ENCODE data around the gene AGO4. TPM values are rescaled to one million over a fixed set of nuclear protein-coding genes. Genes with fewer than 3 reads are reported as not detected.
"Not testable (repeated sequence)": the region's sequence is repeated elsewhere in the genome, so short reads cannot be mapped to it uniquely, and the experiment has no call there.

The AGO4 gene
- total and polyA plus RNA-seq, 4 donors: 1.7 to 14.9 (median 7.3) TPM

- TF ChIP-seq MAX (IDR thresholded peaks at IDR 0.05) (no peak), TAF1 (conservative IDR thresholded peaks at IDR 0.05) (no peak)
Observed at GRCh38 chr1:35795295-35795694, 12.5 kb upstream of the AGO4 start (continued).

GRCh38 chr1:35797380-35797779 is 10.4 kb upstream of the AGO4 start:
- no peak for DNase-seq (ENCODE audit: low spot score)
- no peaks in the 10 kb centered on the region for H3K36me3 ChIP-seq (ENCODE audit: control insufficient read depth in 4 of 4, insufficient read depth in 3 of 4, low read depth in 1 of 4, low read length in 3 of 4)
- H3K27me3 ChIP-seq (ENCODE audit: control insufficient read depth in 4 of 4, insufficient read depth in 4 of 4, low read length in 3 of 4): no peaks in the 10 kb centered on the region
- H3K9ac ChIP-seq (ENCODE audit: low read depth in 1 of 2, low read length in 2 of 2): no peak overlapping the region
- TF ChIP-seq EGR1 (IDR thresholded peaks at IDR 0.05; ENCODE audit: low read depth in 2 of 2) (no peak), GABPA (IDR thresholded peaks at IDR 0.05 in 1 of 2, conservative IDR thresholded peaks at IDR 0.05 in 1 of 2) (no peak), NR2F2 (IDR thresholded peaks at IDR 0.05) (no peak), SP1 (IDR thresholded peaks at IDR 0.05) (no peak), ZBTB33 (IDR thresholded peaks at IDR 0.05) (no peak), JUND (IDR thresholded peaks at IDR 0.05) (no peak), YY1 (IDR thresholded peaks at IDR 0.05) (no peak), HNF4A (conservative IDR thresholded peaks at IDR 0.05) (no peak), FOXA2 (IDR thresholded peaks at IDR 0.05) (no peak), REST (IDR thresholded peaks at IDR 0.05) (no peak), MAX (IDR thresholded peaks at IDR 0.05) (no peak), FOXA1 (IDR thresholded peaks at IDR 0.05) (no peak), RAD21 (IDR thresholded peaks at IDR 0.05) (no peak), TAF1 (conservative IDR thresholded peaks at IDR 0.05) (no peak)
- H3K9me3 ChIP-seq (ENCODE audit: control insufficient read depth in 4 of 4, low read length in 3 of 4): no peaks in the 10 kb centered on the region
- H3K27ac ChIP-seq (ENCODE audit: low read depth in 1 of 2, low read length in 2 of 2): no peak overlapping the region
- WGBS: 83% methylated on average over 5 of the region's 5 CpGs
- H3K4me1 ChIP-seq (ENCODE audit: control insufficient read depth in 4 of 4, insufficient read depth in 4 of 4, low read length in 3 of 4): no peaks in the 10 kb centered on the region
- H3K4me3 ChIP-seq (ENCODE audit: low read depth in 1 of 3, low read length in 3 of 3): no peak overlapping the region

- DNase-seq (ENCODE audit: low spot score); H3K4me1 ChIP-seq (ENCODE audit: control insufficient read depth in 4 of 4, insufficient read depth in 4 of 4, low read length in 3 of 4); H3K27ac ChIP-seq (ENCODE audit: low read depth in 1 of 2, low read length in 2 of 2); H3K9me3 ChIP-seq (ENCODE audit: control insufficient read depth in 4 of 4, low read length in 3 of 4); H3K4me3 ChIP-seq (ENCODE audit: low read depth in 1 of 3, low read length in 3 of 3); H3K36me3 ChIP-seq (ENCODE audit: control insufficient read depth in 4 of 4, insufficient read depth in 3 of 4, low read depth in 1 of 4, low read length in 3 of 4); H3K27me3 ChIP-seq (ENCODE audit: control insufficient read depth in 4 of 4, insufficient read depth in 4 of 4, low read length in 3 of 4); H3K9ac ChIP-seq (ENCODE audit: low read depth in 1 of 2, low read length in 2 of 2): not testable (repeated sequence)
- 86% methylated on average over 2 of the region's 2 CpGs for WGBS
Observed at GRCh38 chr1:35798019-35798418, 9.8 kb upstream of the AGO4 start.

GRCh38 chr1:35800167-35800887 is 7.5 kb upstream of the AGO4 start:
- 85% methylated on average over 11 of the region's 11 CpGs for WGBS
- H3K36me3 ChIP-seq (ENCODE audit: control insufficient read depth in 4 of 4, insufficient read depth in 3 of 4, low read depth in 1 of 4, low read length in 3 of 4); H3K27ac ChIP-seq (ENCODE audit: low read depth in 1 of 2, low read length in 2 of 2); H3K4me3 ChIP-seq (ENCODE audit: low read depth in 1 of 3, low read length in 3 of 3); H3K9me3 ChIP-seq (ENCODE audit: control insufficient read depth in 4 of 4, low read length in 3 of 4); H3K27me3 ChIP-seq (ENCODE audit: control insufficient read depth in 4 of 4, insufficient read depth in 4 of 4, low read length in 3 of 4); H3K9ac ChIP-seq (ENCODE audit: low read depth in 1 of 2, low read length in 2 of 2); H3K4me1 ChIP-seq (ENCODE audit: control insufficient read depth in 4 of 4, insufficient read depth in 4 of 4, low read length in 3 of 4); DNase-seq (ENCODE audit: low spot score): not testable (repeated sequence)
